ENCODE data around the gene GLYR1.

GLYR1 gene

GRCh38 chr16:4820652-4821051, 26.4 kb downstream of the GLYR1 start:
- TF ChIP-seq ZNF274 (IDR thresholded peaks at IDR 0.05; ENCODE audit: low read depth, low read length), result no peak
- no peak overlapping the region for H3K4me3 ChIP-seq (ENCODE audit: low read length)

GRCh38 chr16:4814542-4815173, 32.4 kb downstream of the GLYR1 start:
- TF ChIP-seq ZNF274 (IDR thresholded peaks at IDR 0.05; ENCODE audit: low read depth, low read length), result no peak
- no peak overlapping the region for H3K4me3 ChIP-seq (ENCODE audit: low read length)

DNA sequence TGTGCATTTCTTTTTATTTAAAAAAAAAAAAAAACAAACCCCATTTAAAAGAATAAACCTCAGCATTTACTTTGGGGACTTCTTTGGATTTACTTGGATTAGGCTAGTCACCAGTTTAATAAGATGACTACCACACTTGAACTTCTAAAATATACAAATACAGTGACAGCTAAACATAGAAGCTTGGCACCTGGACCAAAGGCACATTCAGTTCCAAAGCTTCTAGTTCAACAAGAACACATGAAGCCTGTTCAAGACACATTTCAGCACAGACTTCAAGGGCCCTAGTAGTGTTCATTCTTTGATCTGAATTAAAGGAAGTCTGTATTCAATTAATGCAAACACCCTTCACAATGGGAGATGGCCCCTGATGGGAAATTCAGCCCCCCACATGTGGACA, 33.0 kb downstream of the GLYR1 start:
- H3K4me3 ChIP-seq (ENCODE audit: low read length), result no peak overlapping the region
- no peak for TF ChIP-seq ZNF274 (IDR thresholded peaks at IDR 0.05; ENCODE audit: low read depth, low read length)

- TF ChIP-seq ZNF274 (IDR thresholded peaks at IDR 0.05; ENCODE audit: low read depth, low read length), result no peak
- H3K4me3 ChIP-seq (ENCODE audit: low read length), result no peak overlapping the region
Observed at GRCh38 chr16:4813251-4814003, 33.7 kb downstream of the GLYR1 start.

GRCh38 chr16:4811773-4812172, 35.3 kb downstream of the GLYR1 start:
- no peak overlapping the region for H3K4me3 ChIP-seq (ENCODE audit: low read length)

GRCh38 chr16:4811242-4811641, 35.8 kb downstream of the GLYR1 start:
- no peak overlapping the region for H3K4me3 ChIP-seq (ENCODE audit: low read length)
- no peak for TF ChIP-seq ZNF274 (IDR thresholded peaks at IDR 0.05; ENCODE audit: low read depth, low read length)

More at GRCh38 chr16:4811773-4812172, 35.3 kb downstream of the GLYR1 start:
- TF ChIP-seq ZNF274 (IDR thresholded peaks at IDR 0.05; ENCODE audit: low read depth, low read length), result no peak

DNA sequence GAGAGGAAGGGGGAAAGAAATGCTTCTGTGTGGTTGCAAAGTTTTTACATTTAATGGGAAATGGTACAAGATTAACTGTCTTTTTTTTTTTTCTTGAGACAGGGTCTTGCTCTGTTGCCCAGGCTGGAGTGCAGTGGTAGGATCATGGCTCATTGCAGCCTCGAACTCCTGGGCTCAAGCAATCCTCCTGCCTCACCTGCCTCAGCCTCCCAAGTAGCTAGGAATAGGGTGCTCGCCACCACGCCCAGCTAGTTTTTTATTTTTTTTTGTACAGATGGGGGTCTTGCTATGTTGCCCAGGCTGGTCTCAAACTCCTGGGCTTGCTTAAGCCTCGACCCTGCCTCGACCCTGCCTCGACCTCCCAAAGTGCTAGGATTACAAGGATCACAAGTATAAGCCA, 40.8 kb downstream of the GLYR1 start:
- H3K4me3 ChIP-seq (ENCODE audit: low read length), result no peak overlapping the region

DNA sequence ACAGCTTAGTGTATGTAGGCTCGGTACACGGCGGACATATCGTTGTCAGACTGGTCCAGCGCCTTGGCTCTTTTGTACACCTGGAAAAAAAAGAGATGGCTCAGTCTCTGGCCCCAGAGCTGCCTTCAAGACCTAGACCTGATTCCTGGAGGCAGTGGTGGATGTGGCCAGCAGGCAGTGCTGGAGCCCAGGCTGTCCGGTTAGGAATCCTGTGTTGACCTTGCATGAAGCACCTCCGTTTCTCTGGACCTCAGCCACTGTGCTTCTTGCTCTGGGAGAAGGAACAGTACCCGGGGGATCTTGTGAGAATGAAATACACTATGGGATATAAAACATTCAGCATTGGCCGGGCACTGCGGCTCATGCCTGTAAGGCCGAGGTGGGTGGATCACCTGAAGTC, 41.9 kb downstream of the GLYR1 start:
- no peak overlapping the region for H3K4me3 ChIP-seq (ENCODE audit: low read length)
- TF ChIP-seq ZNF274 (IDR thresholded peaks at IDR 0.05; ENCODE audit: low read depth, low read length), result no peak

More for the DNA sequence above, 40.8 kb downstream of the GLYR1 start:
- TF ChIP-seq ZNF274 (IDR thresholded peaks at IDR 0.05; ENCODE audit: low read depth, low read length), result no peak

DNA sequence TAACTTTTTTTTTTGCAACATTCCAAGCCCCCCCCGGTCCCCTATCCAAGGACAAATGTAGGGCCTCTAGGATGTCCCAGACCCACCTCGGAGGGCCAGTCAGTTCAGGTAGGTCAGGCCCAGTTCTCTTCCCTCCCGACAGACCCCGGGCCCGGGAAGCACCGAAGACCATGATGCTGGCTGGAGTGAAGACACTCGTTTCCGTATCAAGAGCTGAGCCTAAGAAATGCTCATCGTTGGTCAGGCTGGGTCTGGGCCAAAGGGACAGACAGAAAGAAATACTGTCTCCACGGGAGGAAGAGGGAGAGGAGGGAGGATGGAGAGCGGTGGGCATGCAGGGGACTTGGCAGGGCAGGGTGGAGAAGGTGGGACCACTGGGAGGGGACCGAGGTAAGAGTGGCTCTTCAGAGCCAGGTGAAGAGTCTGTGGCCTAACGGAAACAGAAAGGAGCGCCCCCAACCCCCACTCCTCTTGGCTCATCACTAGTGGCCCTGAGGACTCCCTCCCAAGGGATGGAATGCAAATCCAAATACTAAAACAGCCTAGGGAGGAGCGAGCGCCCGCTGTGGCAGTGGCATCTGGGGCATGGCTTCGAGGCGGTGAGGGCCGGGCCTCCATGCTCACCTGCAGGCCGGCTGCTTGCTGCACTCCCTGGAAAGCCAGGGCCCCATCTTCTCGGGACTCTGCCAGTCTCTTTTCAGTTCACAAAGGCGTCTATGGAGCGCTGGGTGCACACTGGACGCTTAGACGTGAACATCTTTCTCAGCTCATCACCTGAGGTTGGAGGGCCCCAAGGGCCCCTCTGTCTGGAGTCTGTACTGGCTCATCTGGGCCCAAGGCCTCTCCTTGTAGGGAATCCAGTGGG, 43.0 kb downstream of the GLYR1 start:
- H3K4me3 ChIP-seq (ENCODE audit: low read length), result no peak overlapping the region
- TF ChIP-seq ZNF274 (IDR thresholded peaks at IDR 0.05; ENCODE audit: low read depth, low read length), result no peak

DNA sequence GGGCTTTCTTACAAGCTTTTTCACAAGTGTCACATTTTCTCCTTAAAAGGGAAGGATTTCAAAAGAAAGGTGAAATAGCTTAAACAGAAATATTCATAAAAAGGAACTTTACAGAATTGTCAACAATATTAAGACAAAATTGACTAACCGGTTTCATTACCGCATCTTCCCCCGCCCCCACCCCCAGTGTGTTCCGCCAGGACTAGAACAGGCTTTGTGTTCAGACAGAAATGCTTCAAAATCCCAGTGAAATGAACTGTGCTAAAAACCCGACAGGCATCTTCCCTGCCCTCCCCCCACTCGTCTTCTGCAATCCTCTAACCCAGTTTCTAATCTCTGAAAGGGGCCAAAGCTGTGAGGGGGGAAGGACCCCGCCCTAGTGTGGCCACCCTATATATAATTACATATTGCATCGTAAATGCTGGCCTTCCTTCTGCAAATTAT, 43.7 kb downstream of the GLYR1 start:
- H3K4me3 ChIP-seq (ENCODE audit: low read length), result no peak overlapping the region; the same call in 1 of the 2 replicates
- TF ChIP-seq ZNF274 (IDR thresholded peaks at IDR 0.05; ENCODE audit: low read depth, low read length), result no peak

- peak overlapping the region; percentile 57 for H3K4me3 ChIP-seq (ENCODE audit: low read length)
- TF ChIP-seq ZNF274 (IDR thresholded peaks at IDR 0.05; ENCODE audit: low read depth, low read length), result no peak
Observed at GRCh38 chr16:4802659-4803287, 44.3 kb downstream of the GLYR1 start.

GRCh38 chr16:4801962-4802658, 45.0 kb downstream of the GLYR1 start, which contains the start of gene ROGDI:
Gene ROGDI (minus strand): TSS chr16:4802633. CDS start chr16:4802571, 62 bp downstream.
- peak within 1 kb of the TSS; percentile 57 for H3K4me3 ChIP-seq (ENCODE audit: low read length)
- no peak for TF ChIP-seq ZNF274 (IDR thresholded peaks at IDR 0.05; ENCODE audit: low read depth, low read length)
